Measurements from ENCODE around the gene CARD11. TPM values are rescaled to one million over a fixed set of nuclear protein-coding genes. Genes with fewer than 3 reads are reported as not detected.
A peak's percentile ranks its signal among the peaks of the same experiment; 100 is the strongest.

Gene CARD11
- total and polyA plus RNA-seq, 10 donors, result 30.3 to 72.6 (median 48.8) TPM

- intact Hi-C loops (cut with DNase I; ENCODE audit: low total_unique reads), result no loop called here
- TF ChIP-seq CTCF (IDR thresholded peaks at IDR 0.05 in 8 of 11, conservative IDR thresholded peaks at IDR 0.05 in 3 of 11) (peak in 1 of 11 experiments; percentile 7), POLR2A (IDR thresholded peaks at IDR 0.05) (no peak), POLR2AphosphoS5 (IDR thresholded peaks at IDR 0.05) (no peak)
- H3K4me3 ChIP-seq, result no peak overlapping the region
- H3K27me3 ChIP-seq (replicated peaks in 1 of 7), result no peaks in the 10 kb centered on the region
- H3K27ac ChIP-seq, result no peak overlapping the region
- H3K9me3 ChIP-seq, result peaks cover 8 to 36% (median 29%) of the 10 kb centered on the region in 8 donors
- H3K4me1 ChIP-seq, result peaks cover 0 to 31% (median 17%) of the 10 kb centered on the region in 6 donors
- no peak for DNase-seq
- WGBS, 5 donors, result 93 to 97% (median 96%) methylated on average over 6 of the region's 6 CpGs
- peaks cover 0 to 58% (median 0%) of the 10 kb centered on the region in 6 donors for H3K36me3 ChIP-seq
These were observed 74.0 kb downstream of the CARD11 start for GRCh38 chr7:2969398-2970306.

GRCh38 chr7:2968616-2969397 is 74.9 kb downstream of the CARD11 start:
- intact Hi-C loops (cut with DNase I; ENCODE audit: low total_unique reads), result no loop called here
- Histone ChIP-seq H3K4me1 (peaks cover 0 to 33% (median 17%) of the 10 kb centered on the region in 6 donors), H3K27me3 (replicated peaks in 1 of 7) (no peaks in the 10 kb centered on the region), H3K36me3 (peaks cover 0 to 51% (median 0%) of the 10 kb centered on the region in 6 donors), H3K9me3 (peaks cover 8 to 36% (median 29%) of the 10 kb centered on the region in 8 donors), H3K4me3 (no peak overlapping the region), H3K27ac (no peak overlapping the region)
- no peak for TF ChIP-seq POLR2AphosphoS5 (IDR thresholded peaks at IDR 0.05)
- WGBS, 5 donors, result 91 to 95% (median 93%) methylated on average over 13 of the region's 13 CpGs
- peak; percentile 63 for DNase-seq

- no peaks in the 10 kb centered on the region for H3K27me3 ChIP-seq (replicated peaks in 1 of 7)
- peak; percentile 51 for DNase-seq
- peaks cover 0 to 33% (median 17%) of the 10 kb centered on the region in 6 donors for H3K4me1 ChIP-seq
- intact Hi-C loops (cut with DNase I; ENCODE audit: low total_unique reads), result no loop called here
- no peak overlapping the region for H3K27ac ChIP-seq
- no peak overlapping the region for H3K4me3 ChIP-seq
- peaks cover 0 to 46% (median 0%) of the 10 kb centered on the region in 6 donors for H3K36me3 ChIP-seq
- 88 to 96% (median 92%) methylated on average over 8 of the region's 8 CpGs for WGBS, 5 donors
- TF ChIP-seq POLR2A (IDR thresholded peaks at IDR 0.05) (no peak), POLR2AphosphoS5 (IDR thresholded peaks at IDR 0.05) (no peak), CTCF (IDR thresholded peaks at IDR 0.05 in 8 of 11, conservative IDR thresholded peaks at IDR 0.05 in 3 of 11) (no peak)
- H3K9me3 ChIP-seq, result peaks cover 8 to 36% (median 29%) of the 10 kb centered on the region in 8 donors
These were observed 75.5 kb downstream of the CARD11 start for GRCh38 chr7:2968176-2968575.

GRCh38 chr7:2967705-2968104 is 76.0 kb downstream of the CARD11 start:
- DNase-seq, result no peak
- Histone ChIP-seq H3K27me3 (replicated peaks in 1 of 7) (no peaks in the 10 kb centered on the region), H3K4me1 (peaks cover 0 to 33% (median 12%) of the 10 kb centered on the region in 6 donors), H3K4me3 (no peak overlapping the region), H3K9me3 (peaks cover 8 to 36% (median 29%) of the 10 kb centered on the region in 8 donors), H3K36me3 (peaks cover 0 to 41% (median 0%) of the 10 kb centered on the region in 6 donors), H3K27ac (no peak overlapping the region)
- TF ChIP-seq POLR2AphosphoS5 (IDR thresholded peaks at IDR 0.05), result no peak
- intact Hi-C loops (cut with DNase I; ENCODE audit: low total_unique reads), result no loop called here
- WGBS, 5 donors, result 92 to 99% (median 94%) methylated on average over 7 of the region's 7 CpGs

Data from spleen (tissue), 11 donors.